Testis (tissue), 2 donors: ENCODE measurements around the gene CAMKK2.

ENCODE experiments used
- CTCF ChIP-seq, 3 experiments: fragments of 450-650 bp in 2 of 3; fragments of 200-600 bp in 1 of 3; sonication (generic) in 1 of 3; IDR thresholded peaks; one replicate each; pipeline ENCODE4 v1.5.1; 2016 to 2019; ENCODE audit warnings: antibody characterized with exemption in 3 of 3, mild to moderate bottlenecking in 2 of 3, moderate library complexity in 1 of 3
- POLR2A ChIP-seq: fragments of 450-650 bp; IDR thresholded peaks from one replicate; pipeline ENCODE4 v1.6.1; 2017; ENCODE audit warnings: antibody characterized with exemption, mild to moderate bottlenecking, moderate library complexity

GRCh38 chr12:121241156-121241970 is 55.1 kb downstream of the CAMKK2 start:
- TF ChIP-seq CTCF (IDR thresholded peaks at IDR 0.05) (no peak), POLR2A (no peak)
